IMR-90 (cell line): ENCODE measurements around the gene CLEC2D. TPM values are rescaled to one million over a fixed set of nuclear protein-coding genes. Genes with fewer than 3 reads are reported as not detected.

Experiments used
- ATAC-seq: fragments of 200-7000 bp; cut with Tn5 transposase; 2 replicates; pipeline ENCODE4 v1.9.1; 2020; ENCODE audit warnings: low read depth, mild to moderate bottlenecking, moderate library complexity
- BruUV-seq: library from RNA; stranded (reverse); fragments of 400-500 nt; replicated peaks from 2 replicates; lab custom pipeline; 2021; lab: Mats Ljungman, UMichigan
- CTCF ChIA-PET: fragments of 300-600 bp; formaldehyde crosslinking; extraction: SDS; loops from one replicate; lab custom pipeline; 2021; ENCODE audit warnings: antibody characterized with exemption; lab: Yijun Ruan, JAX
- POLR2A ChIA-PET: fragments of 300-600 bp; sonication (Branson Sonifier 250); formaldehyde crosslinking; loops from one replicate; lab custom pipeline; 2022; ENCODE audit warnings: antibody characterized with exemption; ENCODE audit not compliant: unreplicated experiment; lab: Charles Lee
- DNase-seq: peaks from one replicate; pipeline ENCODE4 v3.0.0; 2013
- H2AFZ ChIP-seq: replicated peaks from 2 replicates; pipeline ENCODE3; 2013; ENCODE audit warnings: low read length, mild to moderate bottlenecking; ENCODE audit not compliant: poor library complexity
- H2AK5ac ChIP-seq: 2 replicates; pipeline ENCODE4 v1.6.1; 2013; ENCODE audit warnings: low read depth, low read length, inconsistent platforms
- H2AK9ac ChIP-seq: replicated peaks from 2 replicates; pipeline ENCODE3; 2013; ENCODE audit warnings: mild to moderate bottlenecking, low read depth, low read length, moderate library complexity; ENCODE audit not compliant: poor library complexity
- H2BK120ac ChIP-seq: 2 replicates; pipeline ENCODE4 v1.6.1; 2013; ENCODE audit warnings: low read depth, low read length, inconsistent platforms
- H2BK15ac ChIP-seq: 3 replicates; pipeline ENCODE4 v1.6.1; 2013; ENCODE audit warnings: low read depth, low read length, inconsistent platforms
- H2BK20ac ChIP-seq: 2 replicates; pipeline ENCODE4 v1.6.1; 2013; ENCODE audit warnings: low read depth, mild to moderate bottlenecking, inconsistent platforms, low read length, moderate library complexity
- H2BK5ac ChIP-seq: 2 replicates; pipeline ENCODE4 v1.6.1; 2013; ENCODE audit warnings: mild to moderate bottlenecking, low read depth, low read length, inconsistent platforms; ENCODE audit not compliant: poor library complexity, severe bottlenecking
- H3K14ac ChIP-seq: replicated peaks from 2 replicates; pipeline ENCODE4 v1.6.1; 2013; ENCODE audit warnings: low read depth, low read length, inconsistent platforms
- H3K18ac ChIP-seq: 2 replicates; pipeline ENCODE4 v1.6.1; 2013; ENCODE audit warnings: low read depth, low read length, control low read depth
- H3K23ac ChIP-seq: 2 replicates; pipeline ENCODE4 v1.6.1; 2013; ENCODE audit warnings: low read depth, low read length, inconsistent platforms
- H3K27ac ChIP-seq: 2 replicates; pipeline ENCODE4 v1.5.1; 2013; ENCODE audit warnings: mild to moderate bottlenecking, control low read depth, low read length; ENCODE audit not compliant: insufficient read depth
- H3K27me3 ChIP-seq: 2 replicates; pipeline ENCODE4 v1.6.1; 2013; ENCODE audit warnings: low read length; ENCODE audit not compliant: control insufficient read depth, insufficient read depth
- H3K36me3 ChIP-seq: 2 replicates; pipeline ENCODE4 v1.6.1; 2013; ENCODE audit warnings: low read length, mixed read lengths; ENCODE audit not compliant: control insufficient read depth, insufficient read depth
- H3K4ac ChIP-seq: 2 replicates; pipeline ENCODE4 v1.6.1; 2013; ENCODE audit warnings: low read depth, low read length, inconsistent platforms
- H3K4me1 ChIP-seq: 2 replicates; pipeline ENCODE4 v1.6.1; 2013; ENCODE audit warnings: low read length, mixed read lengths; ENCODE audit not compliant: control insufficient read depth, insufficient read depth
- H3K4me2 ChIP-seq: 2 replicates; pipeline ENCODE4 v1.6.1; 2013; ENCODE audit warnings: low read depth, mild to moderate bottlenecking, control low read depth, low read length, moderate library complexity
- H3K4me3 ChIP-seq: 2 replicates; pipeline ENCODE4 v1.5.1; 2013; ENCODE audit warnings: low read depth, mild to moderate bottlenecking, control low read depth, low read length, moderate library complexity; ENCODE audit not compliant: insufficient read depth
- H3K56ac ChIP-seq: 2 replicates; pipeline ENCODE4 v1.6.1; 2013; ENCODE audit warnings: low read length, inconsistent platforms; ENCODE audit not compliant: insufficient read depth; ENCODE audit errors: extremely low read depth
- H3K79me1 ChIP-seq, 2 experiments: 2 replicates each; pipeline ENCODE4 v1.6.1; 2013; ENCODE audit warnings: low read length in 2 of 2, inconsistent platforms in 1 of 2, low read depth in 1 of 2
- H3K9ac ChIP-seq: 2 replicates; pipeline ENCODE4 v1.6.1; 2013; ENCODE audit warnings: low read depth, low read length, control low read depth
- H3K9me1 ChIP-seq: 2 replicates; pipeline ENCODE4 v1.6.1; 2013; ENCODE audit warnings: low read length, inconsistent platforms; ENCODE audit not compliant: insufficient read depth
- H3K9me3 ChIP-seq: 2 replicates; pipeline ENCODE4 v1.6.1; 2013; ENCODE audit warnings: low read length; ENCODE audit not compliant: control insufficient read depth, insufficient read depth
- H4K20me1 ChIP-seq: 2 replicates; pipeline ENCODE4 v1.6.1; 2013; ENCODE audit warnings: low read length, inconsistent platforms; ENCODE audit not compliant: insufficient read depth
- H4K5ac ChIP-seq: 2 replicates; pipeline ENCODE4 v1.6.1; 2013; ENCODE audit warnings: mild to moderate bottlenecking, low read depth, low read length, control low read depth
- H4K8ac ChIP-seq, 2 experiments: 2 replicates each; pipeline ENCODE4 v1.6.1; 2013; ENCODE audit warnings: low read depth in 2 of 2, low read length in 2 of 2, control low read depth in 1 of 2, inconsistent platforms in 1 of 2
- H4K91ac ChIP-seq: 2 replicates; pipeline ENCODE4 v1.6.1; 2013; ENCODE audit warnings: low read depth, low read length, inconsistent platforms; ENCODE audit not compliant: insufficient read depth
- BHLHE40 ChIP-seq: fragments of 150-350 bp; IDR thresholded peaks from 2 replicates; pipeline ENCODE4 v1.6.1; 2016; ENCODE audit warnings: mild to moderate bottlenecking, low read depth, low read length
- CEBPB ChIP-seq: IDR thresholded peaks from 2 replicates; pipeline ENCODE4 v1.6.1; 2012; ENCODE audit warnings: low read depth, low read length, improper control_type of control experiment
- CHD1 ChIP-seq: IDR thresholded peaks from 2 replicates; pipeline ENCODE4 v1.6.1; 2012; ENCODE audit warnings: low read depth, low read length, improper control_type of control experiment
- FOS ChIP-seq: fragments of 150-350 bp; IDR thresholded peaks from 2 replicates; pipeline ENCODE4 v1.6.1; 2016; ENCODE audit warnings: low read depth, low read length
- MAFK ChIP-seq: IDR thresholded peaks from 2 replicates; pipeline ENCODE4 v1.6.1; 2012; ENCODE audit warnings: low read depth, low read length, improper control_type of control experiment
- MAZ ChIP-seq: IDR thresholded peaks from 2 replicates; pipeline ENCODE4 v1.6.1; 2012; ENCODE audit warnings: low read depth, mild to moderate bottlenecking, low read length, improper control_type of control experiment, moderate library complexity, borderline replicate concordance
- NFE2L2 ChIP-seq: fragments of 150-350 bp; IDR thresholded peaks from 2 replicates; pipeline ENCODE4 v1.6.1; 2016; ENCODE audit warnings: low read depth, mild to moderate bottlenecking, low read length
- POLR2A ChIP-seq: IDR thresholded peaks from 2 replicates; pipeline ENCODE4 v1.6.1; 2012; ENCODE audit warnings: mild to moderate bottlenecking, low read depth, low read length
- RAD21 ChIP-seq: IDR thresholded peaks from 2 replicates; pipeline ENCODE4 v1.6.1; 2012; ENCODE audit warnings: low read length, improper control_type of control experiment
- RCOR1 ChIP-seq: IDR thresholded peaks from 2 replicates; pipeline ENCODE4 v1.6.1; 2012; ENCODE audit warnings: mild to moderate bottlenecking, low read length, improper control_type of control experiment; ENCODE audit not compliant: insufficient replicate concordance
- SMC3 ChIP-seq: fragments of 150-350 bp; IDR thresholded peaks from 2 replicates; pipeline ENCODE4 v1.6.1; 2016; ENCODE audit warnings: low read depth, mild to moderate bottlenecking, antibody characterized with exemption, low read length, moderate library complexity
- WGBS, 2 experiments: methylation state at CpG; one replicate each; pipeline versions ENCODE4 v1.1.5 to v1.1.7; 2013; ENCODE audit warnings: missing lambda C conversion rate in 2 of 2; ENCODE audit not compliant: insufficient read length in 1 of 2; ENCODE audit errors: extremely low coverage in 2 of 2; 5-methylcytosine and 5-hydroxymethylcytosine counted together
- dilution Hi-C: fragments of 300-500 bp; cut with HindIII; formaldehyde crosslinking; loops from one replicate; pipeline ENCODE4 v1.14.3; 2018; ENCODE audit warnings: low sequenced_read_pairs; ENCODE audit not compliant: unreplicated experiment
- in situ Hi-C: fragments of 300-500 bp; cut with MboI; formaldehyde crosslinking; loops from 3 replicates; pipeline ENCODE4 v1.14.3; 2019; ENCODE audit warnings: low sequenced_read_pairs, inconsistent platforms, mixed read lengths
- intact Hi-C: fragments of 100-400 bp; cut with micrococcal nuclease; formaldehyde crosslinking; loops from 2 replicates; pipeline ENCODE4 v1.10.0; 2022
- polyA plus RNA-seq, 3 experiments: library from polyadenylated mRNA; depleted of rRNA; stranded (reverse); fragments of >200 nt; gene quantifications; 2 replicates each; pipeline ENCODE4 v1.2.3, GENCODE V29; 2012; ENCODE audit warnings: low replicate concordance in 1 of 3
- total RNA-seq: library from RNA; depleted of rRNA; stranded (reverse); fragments of >200 nt; gene quantifications from 2 replicates; pipeline ENCODE4 v1.2.3, GENCODE V29; 2012
- TF ChIP-seq, protein P1 (sequence below): conservative IDR thresholded peaks from 2 replicates; pipeline ENCODE4 v1.5.1; 2012; ENCODE audit warnings: mild to moderate bottlenecking, low read depth, low read length, improper control_type of control experiment
- TF ChIP-seq, protein P2 (sequence below): fragments of 150-350 bp; IDR thresholded peaks from 2 replicates; pipeline ENCODE4 v1.6.1; 2017; ENCODE audit warnings: mild to moderate bottlenecking, antibody characterized with exemption, low read length, low read depth

The CLEC2D gene
- total and polyA plus RNA-seq, 2 of the 4 experiments (the other 2 are of a cell fraction) = 0.72 to 1.2 TPM

DNA sequence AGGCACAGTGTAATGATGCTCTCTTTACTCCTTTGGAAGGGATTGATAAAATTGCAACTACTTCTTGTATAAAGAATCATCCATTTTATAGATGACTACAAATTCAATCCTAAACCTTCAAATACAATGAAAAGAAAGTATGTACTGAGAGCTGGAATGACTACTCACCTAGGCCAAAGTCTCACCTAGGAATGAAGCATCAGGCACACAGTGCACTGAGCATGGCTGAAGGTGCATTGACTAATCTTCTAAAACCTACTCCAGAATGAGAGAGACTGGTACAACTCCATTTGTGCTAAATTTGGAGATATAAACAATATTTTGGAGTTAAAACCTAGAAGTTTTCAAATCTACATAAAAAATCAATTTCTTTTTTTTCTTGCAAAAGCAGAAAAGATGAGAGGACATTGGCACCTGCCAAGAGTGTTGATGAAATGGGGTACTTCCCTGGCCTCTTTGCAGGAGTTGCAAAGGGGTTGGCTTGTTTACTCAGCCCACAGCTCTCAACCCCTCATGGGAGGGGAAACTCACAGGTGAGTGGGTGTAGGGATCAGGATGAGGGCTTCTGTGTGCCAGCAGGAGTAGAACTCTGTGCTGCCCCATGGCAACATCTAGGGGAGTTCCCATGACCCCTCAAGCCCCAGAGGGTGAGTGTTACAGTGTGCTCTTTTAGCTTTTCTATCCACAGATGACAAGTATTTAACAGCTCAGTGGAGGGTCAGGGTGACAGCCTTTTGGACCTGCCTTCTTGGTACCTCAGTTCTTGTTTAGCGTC is 32.1 kb downstream of the CLEC2D start:
- Histone ChIP-seq H3K9me3 (no peaks in the 10 kb centered on the region), H3K27me3 (no peaks in the 10 kb centered on the region), H3K27ac (no peak overlapping the region), H4K8ac (no peak overlapping the region), H3K14ac (no peak overlapping the region), H2BK120ac (no peak overlapping the region), H2BK20ac (no peak overlapping the region), H3K56ac (no peak overlapping the region), H4K5ac (no peak overlapping the region), H2AFZ (no peak overlapping the region), H3K9ac (no peak overlapping the region), H2BK5ac (no peak overlapping the region), H3K4me2 (no peak overlapping the region), H2AK5ac (no peak overlapping the region), H3K4ac (no peak overlapping the region), H3K79me1 (no peaks in the 10 kb centered on the region), H3K36me3 (no peaks in the 10 kb centered on the region), H3K9me1 (no peaks in the 10 kb centered on the region), H3K18ac (no peak overlapping the region), H3K4me3 (no peak overlapping the region), H4K20me1 (no peaks in the 10 kb centered on the region), H3K4me1 (peaks cover 1% of the 10 kb centered on the region; the same call in 1 of the 2 replicates), H4K91ac (no peak overlapping the region), H2AK9ac (no peak overlapping the region), H3K23ac (no peak overlapping the region), H2BK15ac (no peak overlapping the region)
- TF ChIP-seq NFE2L2 = no peak
- no peak for TF ChIP-seq CEBPB
- TF ChIP-seq, protein P1, sequence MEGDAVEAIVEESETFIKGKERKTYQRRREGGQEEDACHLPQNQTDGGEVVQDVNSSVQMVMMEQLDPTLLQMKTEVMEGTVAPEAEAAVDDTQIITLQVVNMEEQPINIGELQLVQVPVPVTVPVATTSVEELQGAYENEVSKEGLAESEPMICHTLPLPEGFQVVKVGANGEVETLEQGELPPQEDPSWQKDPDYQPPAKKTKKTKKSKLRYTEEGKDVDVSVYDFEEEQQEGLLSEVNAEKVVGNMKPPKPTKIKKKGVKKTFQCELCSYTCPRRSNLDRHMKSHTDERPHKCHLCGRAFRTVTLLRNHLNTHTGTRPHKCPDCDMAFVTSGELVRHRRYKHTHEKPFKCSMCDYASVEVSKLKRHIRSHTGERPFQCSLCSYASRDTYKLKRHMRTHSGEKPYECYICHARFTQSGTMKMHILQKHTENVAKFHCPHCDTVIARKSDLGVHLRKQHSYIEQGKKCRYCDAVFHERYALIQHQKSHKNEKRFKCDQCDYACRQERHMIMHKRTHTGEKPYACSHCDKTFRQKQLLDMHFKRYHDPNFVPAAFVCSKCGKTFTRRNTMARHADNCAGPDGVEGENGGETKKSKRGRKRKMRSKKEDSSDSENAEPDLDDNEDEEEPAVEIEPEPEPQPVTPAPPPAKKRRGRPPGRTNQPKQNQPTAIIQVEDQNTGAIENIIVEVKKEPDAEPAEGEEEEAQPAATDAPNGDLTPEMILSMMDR = no peak
- no peak for TF ChIP-seq SMC3
- TF ChIP-seq, protein P2, sequence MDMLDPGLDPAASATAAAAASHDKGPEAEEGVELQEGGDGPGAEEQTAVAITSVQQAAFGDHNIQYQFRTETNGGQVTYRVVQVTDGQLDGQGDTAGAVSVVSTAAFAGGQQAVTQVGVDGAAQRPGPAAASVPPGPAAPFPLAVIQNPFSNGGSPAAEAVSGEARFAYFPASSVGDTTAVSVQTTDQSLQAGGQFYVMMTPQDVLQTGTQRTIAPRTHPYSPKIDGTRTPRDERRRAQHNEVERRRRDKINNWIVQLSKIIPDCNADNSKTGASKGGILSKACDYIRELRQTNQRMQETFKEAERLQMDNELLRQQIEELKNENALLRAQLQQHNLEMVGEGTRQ = no peak
- no peak for TF ChIP-seq RCOR1
- no peak for TF ChIP-seq MAFK
- no peak for TF ChIP-seq RAD21
- TF ChIP-seq POLR2A = no peak
- TF ChIP-seq CHD1 = no peak
- TF ChIP-seq MAZ = no peak
- TF ChIP-seq BHLHE40 = no peak
- no peak for TF ChIP-seq FOS
- ChIA-PET CTCF (no interaction called here), POLR2A (no interaction called here)
- DNase-seq (no peak), ATAC-seq (no peak)
- no CpG with 5 or more reads among the region's 1 CpG for WGBS, 2 experiments
- no TSS peak for BruUV-seq
- in situ Hi-C loops (loop anchor here (25.0 kb wide), 1 partner anchor 364 kb away; no protein-coding TSS in a partner anchor), dilution Hi-C loops (loop anchor here (10.0 kb wide), 1 partner anchor 67 kb away; no protein-coding TSS in a partner anchor), intact Hi-C loops (no loop called here)
